ENCODE data around the gene IRF4.

DNA sequence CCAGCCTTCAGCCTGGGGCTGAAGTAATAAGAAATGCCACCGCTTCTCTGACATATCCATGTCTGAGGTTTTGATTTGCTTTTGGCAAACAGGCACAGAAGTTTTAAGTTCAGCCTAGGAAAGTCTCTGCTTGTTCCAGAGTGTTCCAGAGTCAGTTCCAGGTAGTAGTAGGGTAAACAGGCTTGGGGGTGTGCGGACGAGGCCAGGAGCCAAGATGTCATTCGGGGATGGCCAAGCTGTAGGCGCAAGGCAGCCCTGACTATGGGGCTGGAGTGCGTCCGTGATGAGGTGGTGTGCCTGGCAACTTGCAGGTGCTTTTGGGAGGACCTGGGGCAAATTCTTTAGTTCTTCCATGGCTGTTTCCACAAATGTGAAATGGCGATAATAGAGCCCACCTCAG lies 60.3 kb downstream of the IRF4 start:
- TF ChIP-seq, protein P1, sequence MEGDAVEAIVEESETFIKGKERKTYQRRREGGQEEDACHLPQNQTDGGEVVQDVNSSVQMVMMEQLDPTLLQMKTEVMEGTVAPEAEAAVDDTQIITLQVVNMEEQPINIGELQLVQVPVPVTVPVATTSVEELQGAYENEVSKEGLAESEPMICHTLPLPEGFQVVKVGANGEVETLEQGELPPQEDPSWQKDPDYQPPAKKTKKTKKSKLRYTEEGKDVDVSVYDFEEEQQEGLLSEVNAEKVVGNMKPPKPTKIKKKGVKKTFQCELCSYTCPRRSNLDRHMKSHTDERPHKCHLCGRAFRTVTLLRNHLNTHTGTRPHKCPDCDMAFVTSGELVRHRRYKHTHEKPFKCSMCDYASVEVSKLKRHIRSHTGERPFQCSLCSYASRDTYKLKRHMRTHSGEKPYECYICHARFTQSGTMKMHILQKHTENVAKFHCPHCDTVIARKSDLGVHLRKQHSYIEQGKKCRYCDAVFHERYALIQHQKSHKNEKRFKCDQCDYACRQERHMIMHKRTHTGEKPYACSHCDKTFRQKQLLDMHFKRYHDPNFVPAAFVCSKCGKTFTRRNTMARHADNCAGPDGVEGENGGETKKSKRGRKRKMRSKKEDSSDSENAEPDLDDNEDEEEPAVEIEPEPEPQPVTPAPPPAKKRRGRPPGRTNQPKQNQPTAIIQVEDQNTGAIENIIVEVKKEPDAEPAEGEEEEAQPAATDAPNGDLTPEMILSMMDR (IDR thresholded peaks at IDR 0.05): no peak
- TF ChIP-seq POLR2A (IDR thresholded peaks at IDR 0.05): no peak
